NK-92 (cell line): ENCODE measurements around the gene EIF1.
"Not testable (repeated sequence)": the region's sequence is repeated elsewhere in the genome, so short reads cannot be mapped to it uniquely, and the experiment has no call there.

Source experiments
- DNase-seq: peaks from one replicate; lab custom pipeline; 2025; ENCODE audit not compliant: unreplicated experiment; lab: John Stamatoyannopoulos, UW

The EIF1 gene

DNA sequence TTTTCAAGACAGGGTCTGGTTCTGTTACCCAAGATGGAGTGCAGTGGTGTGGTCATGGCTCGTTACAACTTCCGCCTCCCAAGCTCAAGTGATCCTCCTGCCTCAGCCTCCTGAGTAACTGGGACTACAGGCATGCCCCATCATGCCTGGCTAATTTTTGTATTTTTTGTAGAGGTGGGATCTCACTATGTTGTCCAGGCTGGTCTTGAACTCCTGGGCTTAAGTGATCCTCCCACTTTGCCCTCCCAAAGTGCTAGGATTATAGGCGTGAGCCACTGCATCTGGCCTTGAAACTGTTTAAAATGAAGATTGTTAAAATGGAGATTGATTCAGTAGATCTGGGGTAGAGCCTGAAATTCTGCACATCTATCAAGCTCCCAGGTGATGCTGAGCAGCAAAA, 12.2 kb downstream of the EIF1 start:
- DNase-seq = not testable (repeated sequence)

DNA sequence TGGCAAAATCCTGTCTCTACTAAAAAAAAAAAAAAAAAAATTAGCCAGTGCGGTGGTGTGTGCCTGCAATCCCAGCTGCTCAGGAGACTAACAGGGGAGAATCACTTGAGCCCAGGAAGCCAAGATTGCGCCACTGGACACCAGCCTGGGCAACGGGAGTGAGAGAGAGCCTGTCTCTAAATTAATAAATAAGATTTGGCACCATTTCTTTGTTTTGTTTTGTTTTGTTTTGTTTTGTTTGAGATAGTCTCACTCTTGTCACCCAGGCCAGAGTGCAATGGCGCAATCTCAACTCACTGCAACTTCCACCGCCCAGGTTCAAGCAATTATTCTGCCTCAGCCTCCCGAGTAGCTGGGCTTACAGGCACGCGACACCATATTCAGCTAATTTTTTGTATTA, 14.0 kb downstream of the EIF1 start:
- DNase-seq = no peak

DNA sequence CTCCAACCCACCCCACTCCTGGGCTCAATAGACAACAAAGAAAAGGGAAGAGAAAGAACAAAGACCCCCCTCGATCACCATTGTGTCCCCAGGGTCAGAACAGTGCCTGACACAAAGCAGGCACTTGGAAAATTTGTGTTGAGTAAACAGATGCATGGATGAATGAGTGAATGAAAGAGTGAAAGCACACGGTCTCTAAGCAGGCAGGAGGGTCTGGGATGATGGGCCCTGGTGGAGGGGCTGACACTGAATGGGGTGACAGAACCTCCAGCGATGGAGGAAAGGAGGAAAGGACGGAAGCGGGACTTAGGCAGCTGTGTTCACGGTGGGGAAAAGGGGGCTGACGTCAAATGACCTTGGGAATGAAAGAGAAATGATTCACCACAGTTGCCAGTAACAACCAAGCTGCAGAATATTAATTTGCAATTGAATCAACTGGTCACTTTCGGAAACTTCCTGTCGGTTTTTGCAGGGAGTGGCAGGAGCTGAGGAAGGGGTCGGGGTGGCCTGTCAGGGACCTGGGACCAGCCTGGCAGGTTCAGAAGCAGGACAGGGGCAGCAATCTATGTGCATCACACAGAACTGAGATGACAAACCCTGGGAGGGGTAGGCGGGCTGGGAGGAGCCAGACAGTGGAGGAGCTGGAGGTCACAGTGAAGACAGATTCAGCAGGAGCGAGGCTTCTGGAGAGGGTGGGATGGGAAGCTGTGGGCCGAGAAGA, 16.7 kb downstream of the EIF1 start:
- DNase-seq = no peak

DNA sequence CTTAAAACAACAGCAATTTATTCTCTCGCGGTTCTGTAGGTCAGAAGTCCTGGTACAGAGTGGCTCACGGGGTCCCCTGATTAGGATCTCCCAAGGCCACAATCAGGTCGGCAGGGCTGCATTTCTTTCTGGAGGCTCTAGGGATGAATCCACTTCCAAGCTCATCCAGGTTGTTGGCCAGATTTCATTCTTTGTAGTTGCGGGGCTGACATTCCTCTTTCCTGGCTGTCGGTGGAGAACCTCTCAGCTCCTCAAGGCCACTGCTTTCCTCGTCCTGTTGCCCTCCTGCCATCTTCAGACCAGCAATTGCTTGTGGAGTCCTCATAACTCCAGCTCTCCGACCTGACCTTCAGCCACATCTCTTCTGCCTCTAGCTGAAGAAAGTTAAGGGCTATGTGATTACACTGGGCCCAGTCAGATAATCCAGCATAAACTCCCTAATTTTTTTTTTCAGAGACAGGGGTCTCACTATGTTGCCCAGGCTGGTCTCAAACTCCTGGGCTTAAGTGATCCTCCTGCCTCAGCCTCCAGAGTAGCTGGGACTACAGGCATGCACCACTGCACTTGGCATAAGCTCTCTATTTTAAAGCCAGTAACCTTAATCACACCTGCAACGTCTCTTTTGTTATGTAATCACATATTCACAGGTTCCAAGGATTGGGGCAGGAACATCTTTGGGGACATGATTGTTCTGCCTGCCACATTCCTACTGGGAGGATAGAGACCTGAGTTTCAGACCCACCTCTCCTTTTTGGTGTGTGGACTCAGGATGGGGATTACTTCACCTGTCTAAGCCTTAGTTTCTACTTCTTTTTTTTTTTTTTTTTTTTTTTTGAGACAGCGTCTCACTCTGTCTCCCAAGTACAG, 19.4 kb downstream of the EIF1 start:
- DNase-seq = no peak

DNA sequence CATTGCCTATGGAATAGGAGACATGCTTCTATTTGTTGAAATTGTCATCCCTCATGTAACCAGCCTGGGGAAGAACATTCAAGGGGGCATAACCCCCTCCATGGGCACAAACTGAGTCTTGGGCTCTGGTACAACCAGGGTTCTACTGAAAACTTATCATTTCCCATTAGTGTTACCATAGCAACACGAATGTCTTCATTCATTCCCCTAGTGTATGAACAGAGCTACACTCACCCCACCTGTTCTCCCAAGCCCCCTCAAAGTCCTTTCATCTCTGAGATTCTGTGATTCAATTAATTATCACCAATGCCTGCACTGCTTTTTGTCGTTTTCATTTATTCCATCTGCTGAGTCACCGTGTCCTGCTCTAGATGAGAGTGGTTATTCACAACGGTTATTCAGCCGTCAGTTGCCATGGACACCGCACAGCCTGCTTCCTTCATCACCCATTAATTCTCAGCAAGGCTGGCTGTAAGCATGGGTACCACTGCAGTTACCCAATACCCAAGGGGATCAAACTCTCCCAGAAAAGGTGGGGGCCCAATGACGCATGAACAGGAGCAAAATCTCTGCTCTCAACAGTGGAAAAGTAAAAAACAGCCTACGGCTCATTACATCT, 21.9 kb downstream of the EIF1 start:
- no peak for DNase-seq

DNA sequence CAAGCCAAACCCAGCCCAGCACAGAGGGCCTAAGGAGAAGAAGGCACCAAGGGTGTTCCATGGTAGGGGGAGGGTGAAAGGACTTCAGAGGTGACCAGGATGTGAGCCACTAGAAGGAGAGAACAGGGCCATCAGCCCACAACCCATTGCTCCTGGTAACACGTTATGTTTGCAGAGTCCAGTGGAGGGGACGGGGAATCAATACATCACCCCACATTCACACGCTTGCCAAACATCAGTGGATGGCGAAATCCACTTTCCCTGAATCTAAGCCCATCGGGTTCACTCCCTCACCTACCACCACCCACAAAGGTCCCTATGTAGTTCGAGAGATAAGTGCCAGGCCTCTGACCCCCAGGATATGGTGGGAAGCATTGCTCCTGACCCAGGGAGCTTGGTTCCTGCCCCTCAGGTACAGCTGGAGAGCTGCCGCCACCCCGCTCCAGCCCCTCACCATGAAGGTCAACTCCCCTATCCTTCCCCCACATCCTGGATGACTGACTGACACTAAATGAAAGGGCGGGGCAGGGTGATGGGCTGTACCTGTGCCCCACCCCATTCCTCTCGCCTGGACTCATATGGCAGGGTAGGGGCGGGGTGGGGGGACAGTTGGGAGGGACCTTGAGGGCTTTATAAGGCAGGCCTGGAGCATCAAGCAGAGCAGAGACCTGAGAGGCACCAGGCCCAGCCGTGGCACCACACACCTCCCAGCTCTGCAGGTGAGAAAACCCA, 23.1 kb downstream of the EIF1 start, which contains the start of gene GAST:
Gene GAST, plus strand, starts transcription at position 663 of the 732 bp plus-strand sequence. CDS start 3,106 bp downstream, outside the sequence.
- DNase-seq = no peak

DNA sequence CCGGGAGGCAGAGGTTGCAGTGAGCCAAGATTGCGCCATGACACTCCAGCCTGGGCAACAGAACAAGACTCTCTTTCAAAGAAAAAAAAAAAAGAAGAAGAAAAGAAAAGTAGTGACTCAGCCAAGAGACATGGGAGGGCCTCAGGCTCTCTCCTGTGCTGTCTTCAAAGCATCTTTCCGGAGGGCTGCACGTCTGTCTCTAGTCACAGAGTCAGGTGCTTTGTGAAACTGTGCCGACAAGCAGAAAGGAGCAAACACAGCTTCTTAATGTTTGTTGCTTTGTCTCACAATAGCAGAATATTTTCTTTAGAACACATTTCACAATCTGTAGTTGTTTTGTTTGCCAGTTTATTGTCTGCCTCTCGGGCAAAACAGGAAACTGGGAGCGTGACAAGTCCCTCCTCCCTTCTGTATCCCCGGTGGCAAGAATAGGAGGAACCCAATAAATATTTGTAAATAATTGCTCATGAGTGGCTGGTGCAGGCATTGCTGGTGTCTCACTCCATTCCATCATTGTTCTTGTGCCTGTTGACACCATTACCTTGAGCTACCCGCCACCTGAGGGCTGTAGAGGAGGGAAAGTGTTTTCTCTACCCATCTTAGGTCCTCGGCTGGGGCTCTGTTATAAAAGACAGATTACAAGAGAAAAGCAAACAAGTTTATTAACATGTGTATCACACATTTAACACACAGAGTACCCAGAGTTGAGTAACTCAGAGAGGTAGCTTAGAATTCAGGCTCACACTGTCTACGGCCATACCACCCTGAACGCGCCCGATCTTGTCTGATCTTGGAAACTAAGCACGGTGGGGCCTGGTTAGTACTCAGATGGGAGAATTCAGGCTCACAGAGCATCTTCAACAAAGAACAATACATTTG, 29.0 kb downstream of the EIF1 start:
- no peak for DNase-seq

DNA sequence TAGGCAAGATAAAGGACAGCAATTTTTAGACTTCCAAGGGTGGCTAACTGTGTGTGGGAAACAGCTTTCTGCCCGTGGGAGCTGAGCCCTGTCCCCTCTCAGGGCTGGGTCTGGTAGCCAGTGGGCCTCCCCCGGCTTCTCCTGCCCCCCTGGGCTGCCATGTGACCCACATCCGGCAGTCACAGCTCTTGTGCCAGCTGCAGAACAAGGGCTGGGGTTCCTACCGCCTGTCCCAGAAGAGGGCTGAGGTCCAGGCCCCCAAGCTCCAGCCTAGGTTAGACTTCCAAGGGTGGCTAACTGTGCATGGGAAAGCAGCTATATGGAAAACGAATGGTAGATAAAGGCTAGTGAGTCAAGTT, 29.6 kb downstream of the EIF1 start:
- no peak for DNase-seq

DNA sequence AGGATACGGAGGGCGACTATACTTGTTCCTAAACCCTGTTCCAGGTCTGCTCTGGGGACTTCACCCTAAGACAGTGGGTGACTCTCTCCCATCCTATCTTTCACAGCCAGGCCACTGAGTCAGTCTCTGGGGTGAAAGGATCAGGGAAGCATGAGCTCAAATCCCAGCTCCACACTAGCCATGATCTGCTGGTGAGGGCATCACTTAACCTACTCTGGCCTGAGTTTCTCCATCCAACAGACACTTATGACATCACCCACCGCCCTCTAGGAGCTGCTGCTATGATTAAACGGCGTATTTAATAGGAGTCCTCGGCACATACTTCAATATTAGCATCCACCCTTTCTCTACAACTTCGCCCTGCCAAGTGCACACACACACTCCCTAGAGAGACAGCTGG, 33.5 kb downstream of the EIF1 start:
- no peak for DNase-seq

DNA sequence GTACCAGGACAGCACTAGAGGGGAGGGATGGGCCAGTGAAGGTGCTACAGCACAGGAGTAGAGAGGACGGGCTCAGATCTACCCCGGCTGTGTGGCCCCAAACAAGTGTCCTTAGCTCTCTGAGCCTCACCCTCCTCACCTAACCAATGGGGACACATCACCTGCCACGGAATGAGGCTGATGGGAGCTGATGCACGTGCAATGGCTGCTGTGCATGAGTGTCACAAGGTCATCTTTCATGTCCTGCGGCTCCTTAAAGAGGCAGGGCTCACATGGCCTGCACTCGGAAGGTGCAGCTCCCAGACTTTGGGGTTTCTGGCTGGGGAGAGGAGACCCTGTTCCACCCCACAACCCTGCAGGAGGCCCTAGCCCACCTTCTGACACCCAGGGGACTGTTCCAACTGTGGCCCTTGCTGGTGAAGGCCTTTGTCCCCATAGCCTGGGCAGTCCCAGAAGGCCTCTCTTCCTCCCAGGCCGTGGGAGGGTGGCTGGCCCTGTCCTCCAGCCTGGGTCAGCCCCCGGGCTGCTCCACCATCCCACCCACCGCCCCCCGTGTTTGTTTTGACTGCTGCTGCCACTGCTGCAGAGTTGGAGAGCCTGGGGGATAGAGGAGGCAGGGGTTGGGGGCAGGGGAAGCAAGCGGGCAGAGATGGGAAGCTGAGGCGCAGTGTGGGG, 35.3 kb downstream of the EIF1 start:
- no peak for DNase-seq

DNA sequence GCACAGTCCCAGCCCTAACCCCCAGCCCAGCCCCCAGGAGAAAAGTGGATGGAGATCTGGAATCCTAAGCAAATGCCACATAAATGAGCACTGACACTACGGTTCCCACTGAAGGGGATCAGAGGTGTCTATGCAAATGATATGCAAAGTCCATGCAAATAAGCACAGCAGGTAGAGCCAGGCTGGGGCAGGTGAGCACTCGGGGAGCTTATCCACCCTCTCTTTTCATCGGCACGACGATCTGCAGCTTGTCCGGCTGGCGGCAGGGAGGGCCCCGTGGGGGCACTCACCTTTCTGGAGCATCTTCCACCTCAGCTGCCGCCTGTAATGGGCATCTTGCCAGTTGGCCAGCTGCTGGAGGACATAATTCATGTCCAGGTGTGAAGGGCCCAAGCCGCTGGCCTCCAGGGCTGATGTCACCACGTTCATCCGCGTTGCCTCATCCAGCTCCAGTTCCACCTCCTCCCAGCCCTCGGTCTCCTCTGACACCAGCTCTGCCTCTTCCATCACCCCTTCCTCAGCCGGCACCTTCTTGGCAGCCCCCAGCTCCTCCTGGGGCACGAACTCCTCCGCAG, 35.9 kb downstream of the EIF1 start:
- no peak for DNase-seq

DNA sequence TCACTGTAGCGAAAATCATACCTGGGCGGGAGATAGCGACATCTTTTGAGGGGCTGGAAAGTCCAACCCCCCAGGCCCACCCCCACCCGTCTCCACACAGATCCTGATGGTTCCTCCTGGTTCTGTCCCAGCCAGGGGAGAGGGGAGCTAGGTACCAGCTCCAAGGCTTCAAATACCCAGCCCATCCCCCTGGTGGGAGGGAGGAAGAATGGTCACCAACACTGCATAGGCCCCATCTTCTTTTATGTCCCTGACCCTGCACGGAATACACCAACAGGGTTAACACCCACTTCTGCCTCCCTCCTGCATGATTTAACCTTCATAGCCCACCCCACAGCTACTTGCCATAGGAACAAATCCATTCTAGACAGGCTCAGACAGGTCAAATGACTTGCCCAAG, 36.4 kb downstream of the EIF1 start:
- no peak for DNase-seq

DNA sequence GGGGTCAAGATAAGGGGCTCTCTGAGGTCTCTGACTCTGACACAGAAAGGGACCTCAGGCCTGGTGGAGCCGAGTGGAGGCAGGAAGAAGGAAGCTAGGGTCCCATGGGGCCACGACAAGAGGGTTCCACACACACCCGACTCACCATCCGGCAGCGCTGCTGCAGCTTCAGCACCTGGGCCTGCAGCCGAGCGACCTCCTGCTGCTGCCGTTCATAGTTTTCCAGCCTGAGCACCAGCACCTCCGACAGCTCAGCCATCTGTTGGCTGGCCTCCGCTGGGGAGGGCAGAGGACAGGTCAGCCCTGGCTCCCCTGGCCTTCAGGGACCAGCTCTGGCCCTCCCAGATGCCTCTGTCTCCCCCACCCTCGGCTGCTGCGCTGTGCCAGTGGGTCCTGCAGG, 39.4 kb downstream of the EIF1 start:
- no peak for DNase-seq

DNA sequence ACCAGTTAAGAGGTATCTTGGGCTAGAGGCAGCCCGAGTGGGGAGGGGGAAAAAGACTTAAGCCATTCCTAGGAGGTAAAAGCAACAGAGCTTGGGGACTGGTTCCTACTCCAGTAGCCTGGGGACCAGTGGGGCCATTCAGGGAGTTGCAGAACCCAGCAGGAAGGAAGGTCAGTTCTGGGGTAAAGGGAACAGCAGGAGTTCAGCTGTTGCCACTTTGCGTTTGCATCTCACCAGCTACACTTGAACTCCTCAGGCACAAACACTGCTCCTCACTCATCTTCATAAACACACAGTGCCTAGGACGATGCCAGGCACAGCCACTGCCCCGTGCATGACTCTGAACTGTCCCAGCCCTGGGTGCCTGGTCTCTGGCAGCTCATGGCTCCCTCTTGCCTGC, 41.8 kb downstream of the EIF1 start:
- DNase-seq = no peak

DNA sequence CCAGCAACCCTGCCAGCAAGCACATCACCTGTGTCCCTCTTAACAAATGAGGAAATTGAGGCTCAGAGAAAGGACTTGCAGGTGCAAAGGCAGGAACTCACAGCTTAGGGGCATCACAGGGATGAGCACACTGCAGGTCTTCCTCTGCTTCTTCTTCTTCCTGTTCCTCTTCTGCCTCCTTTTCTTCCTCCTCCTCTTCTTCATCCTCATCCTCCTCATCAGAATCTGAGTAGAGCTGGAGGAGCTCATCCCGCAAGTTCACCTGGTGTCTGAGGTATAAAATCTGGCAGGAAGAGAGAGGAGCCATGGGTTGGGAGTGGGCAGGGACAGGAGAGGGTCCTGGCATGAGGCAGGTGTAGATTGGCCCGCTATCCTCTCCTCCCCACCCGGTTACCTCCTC, 43.2 kb downstream of the EIF1 start:
- no peak for DNase-seq

DNA sequence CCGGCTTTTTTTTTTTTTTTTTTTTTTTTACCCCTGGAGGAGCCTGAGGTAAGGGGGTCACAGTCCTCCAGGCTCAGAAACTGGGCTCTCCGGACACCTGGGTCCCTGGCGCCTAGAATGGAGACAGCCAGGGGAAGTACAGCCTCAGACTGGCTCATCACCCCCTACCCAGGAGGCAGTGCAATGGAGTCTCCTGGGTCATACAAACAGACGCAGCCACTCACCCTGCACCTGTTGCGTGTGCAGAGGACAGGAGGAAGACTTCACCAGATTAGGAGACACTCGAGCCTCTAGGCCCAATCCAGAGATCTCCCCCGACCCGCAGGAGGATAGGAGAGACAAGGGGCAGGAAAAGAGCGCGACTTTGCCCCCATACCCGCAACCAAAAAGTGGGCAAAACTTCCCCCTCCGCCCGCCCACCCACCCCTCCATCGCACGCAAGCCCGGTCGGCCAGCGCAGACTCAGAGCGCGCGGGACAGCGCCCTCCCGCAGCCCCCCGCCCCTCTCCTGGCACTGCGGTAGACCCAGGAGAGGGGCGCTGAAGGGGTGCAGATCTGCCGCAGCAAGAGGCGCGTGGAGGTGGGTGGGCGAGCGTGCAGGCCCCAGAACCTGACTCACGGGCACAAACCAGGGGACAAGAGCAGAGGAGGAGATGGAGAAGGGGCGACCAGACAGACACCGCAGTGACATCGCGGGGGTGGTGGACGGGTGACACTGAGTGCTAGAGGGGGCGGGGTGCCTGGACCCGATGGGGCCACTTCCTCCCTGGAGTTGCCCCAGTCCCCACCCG, 44.9 kb downstream of the EIF1 start:
- DNase-seq = no peak

DNA sequence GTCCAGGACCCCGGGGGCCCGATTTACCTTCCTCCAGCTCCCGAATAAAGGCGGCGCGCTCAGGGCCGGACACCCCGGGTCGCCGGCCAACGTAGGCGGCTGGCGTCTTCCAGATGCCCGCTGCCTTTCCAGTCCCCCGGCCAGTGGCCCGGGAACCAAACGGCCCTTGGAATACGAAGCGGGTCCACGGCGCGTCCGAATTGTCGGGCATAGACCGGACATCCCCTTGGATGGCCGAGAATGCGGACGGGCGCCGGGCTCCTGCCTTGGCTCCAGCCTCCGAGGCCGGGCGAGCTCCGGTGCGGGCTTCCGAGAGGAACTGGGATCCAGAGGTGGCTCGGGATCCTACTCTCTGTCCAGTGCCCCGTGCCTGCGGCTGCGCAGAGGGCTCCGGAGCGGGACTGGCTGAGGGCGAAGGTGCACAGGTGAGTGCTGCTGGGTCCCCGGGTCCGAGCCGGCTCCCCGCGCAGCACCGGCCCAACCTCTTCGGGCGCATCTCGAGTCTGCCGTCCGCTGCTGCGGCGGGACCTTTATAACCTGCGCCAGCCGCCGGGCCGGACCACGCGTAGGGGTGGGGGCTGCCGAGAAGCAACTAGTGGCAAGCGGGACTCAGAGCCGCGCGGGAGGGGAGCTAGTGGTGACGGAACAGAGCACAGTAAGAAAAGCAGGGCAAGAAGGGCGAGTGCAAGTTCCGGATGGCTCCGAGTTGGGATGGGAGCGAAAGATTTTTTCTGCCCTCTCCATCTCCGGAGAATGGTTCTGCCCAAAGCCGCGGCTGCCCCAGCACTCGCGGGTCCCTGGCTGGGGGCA, 45.7 kb downstream of the EIF1 start, which contains the start of gene HAP1:
Gene HAP1, minus strand, starts transcription at position 505 of the 810 bp plus-strand sequence. Its CDS starts 9 bp downstream, at position 496.
- no peak for DNase-seq

DNA sequence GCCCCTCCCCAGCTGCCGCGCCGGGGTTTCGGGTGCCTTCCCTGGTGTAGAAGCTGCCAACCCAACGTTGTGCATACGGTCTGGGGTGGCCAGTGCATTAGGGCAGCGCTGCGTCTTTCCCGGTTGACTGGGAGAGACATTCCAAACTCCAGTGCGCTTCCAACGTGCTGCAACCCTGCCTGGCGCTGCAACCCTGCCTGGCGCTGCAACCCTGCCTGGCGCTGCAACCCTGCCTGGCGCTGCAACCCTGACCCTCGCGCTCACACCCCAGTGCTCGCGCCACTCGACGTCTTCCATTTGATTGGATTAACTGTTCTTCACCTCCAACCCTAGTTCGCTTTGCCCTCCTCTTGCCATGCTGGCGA, 46.2 kb downstream of the EIF1 start:
- DNase-seq = no peak
